ENCODE measurements around the gene TMEM30A. TPM values are rescaled to one million over a fixed set of nuclear protein-coding genes. Genes with fewer than 3 reads are reported as not detected.

Gene TMEM30A
- total RNA-seq, 1 experiment from 2014 or later, result 65.2 TPM

- H4K20me1 ChIP-seq (ENCODE audit: control insufficient read depth, insufficient read depth, insufficient read length), result no peaks in the 10 kb centered on the region
- H2BK20ac ChIP-seq (ENCODE audit: low read depth, low read length, poor library complexity, severe bottlenecking), result no peak overlapping the region
- H2BK5ac ChIP-seq (ENCODE audit: insufficient read length, low read length), result no peak overlapping the region
- no peak for DNase-seq
- peaks cover 0 to 19% (median 0%) of the 10 kb centered on the region in 3 experiments; a peak in 2 of 7 replicates for H3K36me3 Mint-ChIP-seq (ENCODE audit: insufficient read depth in 1 of 3, low read depth in 3 of 3)
- H2BK12ac ChIP-seq (ENCODE audit: insufficient read length, low read depth, low read length), result no peak overlapping the region
- no peak overlapping the region for H3K4me3 Mint-ChIP-seq
- H3K4me2 ChIP-seq (ENCODE audit: insufficient read depth, insufficient read length, low read length), result no peak overlapping the region
- no peaks in the 10 kb centered on the region for H3K79me2 ChIP-seq (ENCODE audit: insufficient read depth, low read length)
- no peak overlapping the region for H3K27ac Mint-ChIP-seq
- no peak overlapping the region for H2BK120ac ChIP-seq (ENCODE audit: low read depth, low read length, poor library complexity, severe bottlenecking)
- H3K27me3 Mint-ChIP-seq (ENCODE audit: low read depth), result no peaks in the 10 kb centered on the region
- H3K23me2 ChIP-seq (ENCODE audit: insufficient read length, low read depth, low read length, poor library complexity, severe bottlenecking), result peaks cover 4% of the 10 kb centered on the region
- no peak overlapping the region for H4K91ac ChIP-seq (ENCODE audit: insufficient read length, low read depth, low read length)
- no peak overlapping the region for H3K27ac ChIP-seq (ENCODE audit: insufficient read length, low read depth, low read length)
- H3K4me1 ChIP-seq (ENCODE audit: insufficient read depth, low read length), result peaks cover 19% of the 10 kb centered on the region; the same call in 1 of the 2 replicates
- no peak overlapping the region for H2AFZ ChIP-seq (ENCODE audit: low read length)
- H3K9me3 ChIP-seq (ENCODE audit: control insufficient read depth, low read depth, low read length), result no peaks in the 10 kb centered on the region
- no peak overlapping the region for H3K9ac ChIP-seq (ENCODE audit: extremely low read depth, insufficient read length, low read length)
- no peak overlapping the region for H4K8ac ChIP-seq (replicated peaks; ENCODE audit: insufficient read length, low read depth, low read length)
- H3K14ac ChIP-seq (ENCODE audit: insufficient read depth, low read length), result no peak overlapping the region
- H4K5ac ChIP-seq (ENCODE audit: insufficient read length, low read depth, low read length), result no peak overlapping the region
- H3K79me1 ChIP-seq (ENCODE audit: insufficient read depth, low read depth, low read length, poor library complexity, severe bottlenecking), result no peaks in the 10 kb centered on the region
- H3K56ac ChIP-seq (ENCODE audit: insufficient read length, low read depth, low read length), result no peak overlapping the region
- H3K4ac ChIP-seq (ENCODE audit: low read depth, low read length), result no peak overlapping the region
- no peak overlapping the region for H2BK15ac ChIP-seq (ENCODE audit: low read depth, low read length)
- no peak overlapping the region for H2AK5ac ChIP-seq (ENCODE audit: insufficient read length, low read length)
- H3K4me1 Mint-ChIP-seq, result peaks cover 52 to 63% of the 10 kb centered on the region in 2 experiments
- H3K18ac ChIP-seq (ENCODE audit: insufficient read length, low read depth, low read length), result no peak overlapping the region
- peaks cover 0 to 2% of the 10 kb centered on the region in 2 experiments; a peak in 2 of 5 replicates for H3K9me3 Mint-ChIP-seq
- WGBS (ENCODE audit: extremely low coverage, insufficient read length, low lambda C conversion rate), result no CpG with 5 or more reads among the region's 1 CpG
- TF ChIP-seq CTCF (conservative IDR thresholded peaks at IDR 0.05), result no peak
- H3T11ph ChIP-seq (ENCODE audit: low read length), result no peak overlapping the region
- H3K27me3 ChIP-seq (ENCODE audit: insufficient read depth, low read length), result no peaks in the 10 kb centered on the region
- no peak overlapping the region for H3K23ac ChIP-seq (ENCODE audit: insufficient read length, low read depth, low read length)
Observed at GRCh38 chr6:75329703-75330102, 45.1 kb upstream of the TMEM30A start.
